GM21737 (cell line): ENCODE results near the gene FAM47B.

Source experiments
- ATAC-seq: cut with Tn5 transposase; IDR thresholded peaks from one replicate; pipeline ENCODE4 v1.9.1; 2021; ENCODE audit warnings: mild to moderate bottlenecking, moderate library complexity; ENCODE audit not compliant: unreplicated experiment

Gene FAM47B

GRCh38 chrX:34942496-34942895, at the start of gene FAM47B:
FAM47B (plus strand) TSS chrX:34942796; CDS start chrX:34942832, 36 bp downstream.
- no peak for ATAC-seq

GRCh38 chrX:34893741-34894140, 48.9 kb upstream of the FAM47B start:
- no peak for ATAC-seq

- ATAC-seq = no peak
Observed at GRCh38 chrX:34900691-34901090, 41.9 kb upstream of the FAM47B start.

DNA sequence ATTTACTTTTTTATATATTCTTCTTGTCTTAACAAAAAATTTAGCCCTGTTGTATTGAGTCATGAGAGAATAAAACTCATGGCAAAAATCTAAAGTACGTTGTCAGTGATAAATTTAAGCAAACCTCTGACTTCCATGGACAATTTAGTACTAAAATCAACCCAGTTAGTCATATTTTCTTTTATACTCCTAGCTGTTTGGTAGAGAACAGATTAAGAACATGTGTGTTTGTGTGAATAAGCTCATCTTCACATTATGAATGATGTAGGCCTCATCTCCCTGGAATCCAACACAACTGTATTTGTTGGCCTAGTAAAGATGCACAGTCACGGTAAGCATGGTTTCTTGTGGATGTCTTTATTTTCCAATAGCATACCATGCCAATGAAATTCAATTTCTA, 40.8 kb upstream of the FAM47B start:
- ATAC-seq = no peak

GRCh38 chrX:34903316-34903715, 39.3 kb upstream of the FAM47B start:
- no peak for ATAC-seq

DNA sequence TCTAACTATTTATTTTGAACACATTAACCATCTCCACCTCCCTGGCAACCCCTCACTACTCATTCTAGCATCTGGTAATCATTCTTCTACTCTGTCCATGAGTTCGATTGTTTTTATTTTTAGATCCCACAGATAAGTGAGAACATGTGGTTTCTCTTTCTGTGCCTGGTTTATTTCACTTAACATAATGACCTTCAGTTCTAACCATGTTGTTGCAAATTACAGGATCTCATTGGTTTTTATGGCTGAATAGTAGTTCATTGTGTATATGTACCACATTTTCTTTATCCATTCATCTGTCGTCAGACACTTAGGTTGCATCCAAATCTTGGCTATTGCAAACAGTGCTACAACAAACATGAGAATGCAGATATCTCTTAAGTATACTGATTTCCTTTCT, 33.4 kb upstream of the FAM47B start:
- no peak for ATAC-seq

DNA sequence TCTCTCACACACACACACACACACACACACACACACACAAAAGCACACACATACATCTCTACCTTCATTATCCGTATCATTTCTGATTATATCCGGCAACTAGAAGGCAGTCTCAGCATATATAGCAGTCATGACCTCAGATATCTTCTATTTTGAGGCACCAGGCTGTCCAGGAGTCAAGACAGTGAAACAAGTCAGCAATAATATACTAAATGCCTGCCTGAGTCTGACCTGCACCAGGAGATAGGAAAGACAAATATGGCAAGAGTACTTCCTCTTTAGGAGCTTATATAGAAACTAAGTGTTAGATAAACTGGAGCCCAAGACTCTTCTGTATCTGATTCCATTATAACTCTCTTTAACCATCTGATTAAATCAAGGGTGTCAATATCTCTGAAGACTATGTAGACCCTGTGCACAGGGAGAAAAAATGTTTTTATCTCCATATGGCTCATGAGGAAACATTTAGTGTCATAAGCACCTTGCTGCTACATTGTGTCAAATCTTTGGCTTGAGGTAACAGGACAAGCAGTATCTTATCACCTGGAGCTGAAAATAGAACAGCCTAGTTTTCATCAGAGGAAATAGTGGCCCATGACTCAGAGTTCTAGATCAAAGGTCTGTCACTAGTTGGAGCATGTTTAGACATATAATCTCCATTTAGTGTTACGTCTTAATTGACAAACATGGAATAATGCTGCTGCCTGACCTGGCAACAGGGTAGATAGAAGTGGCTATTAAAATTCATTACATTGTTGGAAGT, 27.0 kb upstream of the FAM47B start:
- no peak for ATAC-seq

DNA sequence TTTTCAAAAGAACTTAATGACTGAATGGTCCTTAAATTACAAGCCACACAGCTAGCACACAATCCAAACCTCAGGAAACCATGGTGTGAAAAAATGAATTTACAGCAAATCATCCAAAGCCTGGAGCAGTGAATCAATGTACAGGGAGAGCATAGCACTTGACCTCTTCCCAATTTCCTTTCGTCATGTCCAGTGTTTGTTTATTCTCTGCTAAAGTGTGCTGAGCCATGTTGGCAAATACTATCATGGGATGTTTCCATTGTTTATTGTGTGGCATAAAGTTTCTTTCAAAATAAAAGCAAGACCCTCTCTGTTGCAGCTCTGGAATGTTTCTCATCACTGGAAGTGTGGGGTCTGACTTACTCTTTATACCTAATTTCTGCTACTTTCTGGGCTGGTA, 25.4 kb upstream of the FAM47B start:
- no peak for ATAC-seq

- no peak for ATAC-seq
Observed at GRCh38 chrX:34918091-34918736, 24.4 kb upstream of the FAM47B start.

- no peak for ATAC-seq
Observed at GRCh38 chrX:34918856-34919255, 23.7 kb upstream of the FAM47B start.

- no peak for ATAC-seq
Observed at GRCh38 chrX:34927866-34928265, 14.7 kb upstream of the FAM47B start.

DNA sequence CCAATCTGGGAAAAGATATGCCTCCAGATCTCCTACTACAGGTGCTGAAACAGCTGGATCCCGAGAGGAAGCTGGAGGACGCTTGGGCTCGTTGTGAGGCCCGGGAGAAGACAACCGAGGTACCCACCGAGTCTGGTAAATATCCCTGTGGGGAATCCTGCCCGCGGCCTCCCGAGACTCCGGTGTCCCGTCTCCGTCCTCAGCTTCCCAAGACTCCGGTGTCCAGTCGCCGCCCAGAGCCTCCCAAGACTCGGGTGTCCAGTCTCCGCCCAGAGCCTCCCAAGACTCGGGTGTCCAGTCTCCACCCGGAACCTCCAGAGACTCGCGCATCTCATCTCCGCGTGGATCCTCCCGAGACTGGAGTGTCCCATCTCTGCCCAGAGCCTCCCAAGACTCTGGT, 639 bp downstream of the FAM47B start:
- ATAC-seq = no peak

GRCh38 chrX:34956916-34957315, 14.3 kb downstream of the FAM47B start:
- ATAC-seq = no peak

DNA sequence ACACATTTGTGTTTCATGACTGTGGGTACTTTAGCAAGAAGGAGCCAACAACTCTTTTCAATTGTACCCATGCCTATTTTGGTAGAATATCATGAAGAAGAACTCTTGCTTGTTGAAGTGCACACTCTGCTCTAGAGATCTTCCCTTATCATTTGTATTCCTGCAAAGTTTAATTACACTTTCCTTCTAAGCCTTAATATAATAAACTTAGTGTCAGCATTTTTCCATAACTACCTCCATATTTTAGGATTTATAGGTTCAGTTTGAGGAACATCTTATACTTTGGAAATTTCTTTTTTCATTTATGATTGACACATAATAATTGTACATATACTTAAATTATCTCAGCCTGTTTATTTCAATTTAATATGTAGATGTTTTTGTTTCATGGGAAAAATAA, 19.1 kb downstream of the FAM47B start:
- no peak for ATAC-seq

GRCh38 chrX:34972206-34972605, 29.6 kb downstream of the FAM47B start:
- ATAC-seq = no peak

- ATAC-seq = no peak
Observed at GRCh38 chrX:34978171-34978570, 35.6 kb downstream of the FAM47B start.

GRCh38 chrX:34987646-34988045, 45.0 kb downstream of the FAM47B start:
- ATAC-seq = no peak
